NAMALWA (cell line): ENCODE results near the gene MED31.
"Not testable (repeated sequence)": the region's sequence is repeated elsewhere in the genome, so short reads cannot be mapped to it uniquely, and the experiment has no call there.

Experiments used
- DNase-seq: peaks from one replicate; pipeline ENCODE4 v3.0.0-alpha.2; 2015; ENCODE audit warnings: low spot score

MED31 gene

DNA sequence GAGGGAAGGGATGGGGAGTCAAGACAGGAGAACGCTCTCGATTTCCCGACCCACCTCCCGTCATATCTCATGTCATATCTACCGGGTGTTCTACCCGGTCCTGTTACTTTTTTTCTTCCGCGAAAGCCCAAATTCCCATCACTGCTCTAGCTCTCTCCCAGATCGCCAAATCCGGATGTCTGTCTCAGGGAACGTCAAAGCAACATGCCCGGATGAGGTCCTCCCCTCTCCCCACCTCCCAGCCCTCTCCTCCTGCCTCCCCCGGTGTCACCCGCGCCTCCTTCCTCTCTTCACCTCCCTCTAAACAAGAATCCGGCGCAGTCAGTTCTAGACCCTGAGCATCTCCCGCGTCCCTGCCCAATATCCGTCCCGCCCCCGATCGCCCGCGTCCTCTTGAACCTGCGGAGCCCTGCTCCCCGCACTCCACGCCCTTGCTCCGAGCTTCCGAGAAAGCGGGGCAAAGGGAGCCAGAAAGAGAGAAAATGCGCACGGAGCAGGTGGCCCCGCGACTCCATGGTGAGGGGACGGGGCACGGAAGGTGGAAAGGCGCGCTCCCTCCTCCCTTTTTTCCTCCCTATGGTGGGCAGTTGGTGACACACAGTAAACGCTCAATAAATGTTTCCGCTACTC is 4.4 kb upstream of the MED31 start:
- not testable (repeated sequence) for DNase-seq

- DNase-seq = no peak
Observed at GRCh38 chr17:6654841-6655731, 3.7 kb upstream of the MED31 start.

- no peak for DNase-seq
Observed at GRCh38 chr17:6651919-6652452, 581 bp upstream of the MED31 start.

- peak; percentile 49 for DNase-seq
Observed at GRCh38 chr17:6648181-6648580, 3.2 kb downstream of the MED31 start.

DNA sequence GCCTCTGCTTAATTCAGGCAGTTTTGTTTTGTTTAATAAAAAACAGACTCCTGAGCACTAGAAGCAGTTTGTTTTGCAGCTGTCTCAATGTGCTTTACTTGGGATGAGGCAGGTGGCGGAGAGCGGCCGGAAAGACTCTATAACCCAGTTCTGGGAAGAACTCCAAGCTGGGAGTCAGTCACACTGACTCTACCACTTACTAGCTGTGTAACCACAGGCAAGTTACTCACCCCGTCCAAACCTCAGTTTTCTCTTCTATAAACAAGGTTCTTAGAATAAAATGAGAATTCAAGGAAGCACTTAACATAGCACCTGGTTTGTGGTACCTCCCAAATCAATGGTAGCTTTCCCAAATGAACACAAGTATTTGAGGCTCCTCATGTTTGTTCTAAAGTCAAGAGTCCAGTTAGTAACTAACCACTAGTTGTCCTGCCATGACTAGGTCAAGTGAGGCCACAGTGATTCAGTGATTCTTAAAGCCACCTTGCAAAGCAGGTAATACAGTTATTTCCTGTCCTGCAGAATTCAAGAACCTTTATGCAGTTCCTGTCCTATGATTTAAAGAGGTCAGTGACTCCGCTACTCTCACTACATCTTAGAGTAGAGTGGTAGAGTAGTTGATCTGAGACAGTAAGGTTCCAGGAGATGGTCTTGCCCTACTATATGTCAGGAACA is 7.8 kb downstream of the MED31 start:
- no peak for DNase-seq

- no peak for DNase-seq
Observed at GRCh38 chr17:6642592-6642991, 8.8 kb downstream of the MED31 start.

- DNase-seq = peak; percentile 33
Observed at GRCh38 chr17:6641247-6641863, 10.1 kb downstream of the MED31 start.

GRCh38 chr17:6640536-6641246 is 10.7 kb downstream of the MED31 start, which contains the start of the genes KIAA0753 and TXNDC17:
KIAA0753 (minus strand) TSS chr17:6640711; CDS start chr17:6635103, 5,608 bp downstream.
TXNDC17 (plus strand) TSS chr17:6641060; CDS start chr17:6641083, 23 bp downstream.
- DNase-seq = peak; percentile 83

- peak; percentile 23 for DNase-seq
Observed at GRCh38 chr17:6639586-6640535, 11.5 kb downstream of the MED31 start.

DNA sequence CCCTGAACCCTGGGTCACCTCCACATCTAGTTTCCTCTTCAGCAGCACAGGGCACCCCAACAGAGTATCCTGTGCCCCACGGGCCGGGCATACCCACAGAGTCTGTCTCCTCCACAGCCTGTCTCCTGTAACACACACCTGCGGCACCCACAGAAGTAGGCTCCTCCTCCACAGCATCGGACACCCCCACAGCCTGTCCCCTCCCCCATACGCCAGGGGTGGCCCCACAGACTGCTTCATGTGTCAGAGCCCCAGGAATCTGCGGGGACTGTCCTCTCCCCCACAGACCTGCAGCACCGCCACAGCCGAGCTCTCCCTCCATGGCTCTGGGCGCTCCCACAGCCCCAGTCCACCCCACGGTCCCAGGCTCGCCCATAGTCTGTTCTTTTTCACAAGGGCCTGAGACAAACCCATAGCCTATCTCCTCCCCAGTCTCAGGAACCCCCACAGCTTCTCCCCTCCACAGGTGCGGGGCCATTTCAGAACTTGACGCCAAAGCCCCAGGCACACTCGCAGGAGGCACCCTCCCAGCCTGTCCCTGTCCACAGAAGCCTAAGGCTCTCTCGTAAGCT is 12.3 kb downstream of the MED31 start:
- DNase-seq = peak; percentile 17

GRCh38 chr17:6638046-6638908 is 13.1 kb downstream of the MED31 start:
- no peak for DNase-seq

DNA sequence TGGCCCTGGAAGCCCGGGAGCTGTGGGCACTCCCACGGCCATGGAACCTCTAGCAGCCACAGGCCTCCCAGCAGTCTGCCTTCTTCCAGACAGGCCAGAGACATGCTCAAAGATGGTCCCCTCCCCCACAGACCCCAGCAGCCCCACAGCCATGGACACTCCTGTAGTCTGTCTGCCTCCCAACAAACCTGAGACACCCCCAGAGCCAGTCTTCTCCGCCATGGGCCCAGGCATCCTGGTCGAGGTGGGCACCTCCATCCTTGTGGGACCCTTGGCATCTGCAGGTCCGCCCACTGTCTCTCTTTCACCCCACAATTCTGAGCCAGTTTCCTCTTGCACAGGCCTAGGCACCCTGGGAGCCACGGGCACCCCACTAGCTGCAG is 14.0 kb downstream of the MED31 start:
- no peak for DNase-seq

- DNase-seq = no peak
Observed at GRCh38 chr17:6636616-6637457, 14.6 kb downstream of the MED31 start.

GRCh38 chr17:6636105-6636504 is 15.3 kb downstream of the MED31 start:
- DNase-seq = no peak

DNA sequence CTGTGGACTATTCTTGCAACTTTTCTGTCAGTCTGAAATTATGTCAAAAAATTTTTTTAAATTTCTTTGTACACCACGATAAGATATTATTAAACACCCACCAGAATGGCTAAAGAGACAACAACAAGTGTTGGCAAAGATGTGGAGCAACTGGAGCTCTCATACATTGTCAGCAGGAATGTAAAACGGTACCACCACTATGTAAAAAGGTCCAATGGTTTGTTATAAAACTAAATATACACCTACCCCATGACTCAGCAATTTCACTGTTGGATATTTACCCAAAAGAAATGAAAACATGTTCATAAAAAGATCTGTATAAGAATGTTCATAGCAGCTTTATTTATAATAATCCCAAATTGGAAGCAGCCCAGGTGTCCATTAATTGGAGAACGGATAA is 18.1 kb downstream of the MED31 start:
- DNase-seq = no peak

- no peak for DNase-seq
Observed at GRCh38 chr17:6632530-6632929, 18.9 kb downstream of the MED31 start.

DNA sequence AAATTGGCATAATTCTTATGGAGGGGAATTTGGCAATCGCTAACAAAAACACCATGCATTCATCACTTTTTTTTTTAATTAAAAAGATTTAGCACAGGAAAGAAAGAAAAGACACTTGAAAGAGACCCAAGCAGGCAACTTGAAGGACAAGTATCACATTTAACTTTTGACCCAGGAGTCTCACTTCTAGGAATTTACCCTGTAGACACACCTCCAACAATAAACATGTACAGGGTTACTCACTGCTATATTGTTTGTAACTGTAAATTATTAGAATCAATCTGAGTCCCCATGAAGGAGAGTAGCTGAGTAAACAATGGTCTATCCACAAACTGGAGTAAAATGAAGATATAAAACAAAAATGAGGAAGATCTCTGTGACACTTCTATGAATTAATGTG is 21.0 kb downstream of the MED31 start:
- DNase-seq = no peak

- DNase-seq = no peak
Observed at GRCh38 chr17:6627019-6627418, 24.4 kb downstream of the MED31 start.
